GM18951 (cell line): Measurements from ENCODE around the gene CLDN6.

ENCODE experiments used
- POLR2A ChIP-seq: IDR thresholded peaks from 4 replicates; pipeline ENCODE4 v1.6.1; 2011; ENCODE audit warnings: mild to moderate bottlenecking; ENCODE audit not compliant: insufficient read length, insufficient read depth; ENCODE audit errors: extremely low read depth
- in situ Hi-C: fragments of 300-500 bp; cut with MboI; formaldehyde crosslinking; loops from one replicate; pipeline ENCODE4 v1.12.0; 2022; ENCODE audit warnings: low sequenced_read_pairs, mixed read lengths, inconsistent platforms; ENCODE audit not compliant: unreplicated experiment

Gene CLDN6

GRCh38 chr16:3019594-3020246 is 1.7 kb upstream of the CLDN6 start:
- in situ Hi-C loops = no loop called here
- no peak for TF ChIP-seq POLR2A

GRCh38 chr16:3017344-3017743 is 639 bp downstream of the CLDN6 start:
- no peak for TF ChIP-seq POLR2A
- in situ Hi-C loops = no loop called here

GRCh38 chr16:3015865-3016521 is 2.0 kb downstream of the CLDN6 start:
- in situ Hi-C loops = no loop called here
- TF ChIP-seq POLR2A = no peak

DNA sequence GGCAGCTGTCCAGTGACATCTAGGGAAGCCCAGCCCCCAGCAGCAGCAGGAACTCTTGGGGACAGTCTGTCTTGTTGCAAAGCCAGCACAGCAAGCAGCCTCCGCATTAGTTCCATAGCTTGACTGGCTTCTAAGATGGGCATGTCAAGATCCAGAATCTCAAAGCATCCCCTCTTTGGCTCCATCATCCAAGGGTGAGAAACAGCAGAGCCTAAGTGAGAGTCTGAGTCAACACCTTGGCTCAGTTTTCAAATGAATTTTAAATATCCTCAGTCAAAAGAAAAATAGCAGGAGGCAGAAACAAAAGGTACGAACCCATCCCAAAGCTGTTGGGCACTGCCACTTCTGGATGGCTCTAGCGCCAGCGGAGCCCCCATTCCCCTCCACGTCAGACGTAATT is 3.0 kb downstream of the CLDN6 start:
- no peak for TF ChIP-seq POLR2A
- in situ Hi-C loops = no loop called here

DNA sequence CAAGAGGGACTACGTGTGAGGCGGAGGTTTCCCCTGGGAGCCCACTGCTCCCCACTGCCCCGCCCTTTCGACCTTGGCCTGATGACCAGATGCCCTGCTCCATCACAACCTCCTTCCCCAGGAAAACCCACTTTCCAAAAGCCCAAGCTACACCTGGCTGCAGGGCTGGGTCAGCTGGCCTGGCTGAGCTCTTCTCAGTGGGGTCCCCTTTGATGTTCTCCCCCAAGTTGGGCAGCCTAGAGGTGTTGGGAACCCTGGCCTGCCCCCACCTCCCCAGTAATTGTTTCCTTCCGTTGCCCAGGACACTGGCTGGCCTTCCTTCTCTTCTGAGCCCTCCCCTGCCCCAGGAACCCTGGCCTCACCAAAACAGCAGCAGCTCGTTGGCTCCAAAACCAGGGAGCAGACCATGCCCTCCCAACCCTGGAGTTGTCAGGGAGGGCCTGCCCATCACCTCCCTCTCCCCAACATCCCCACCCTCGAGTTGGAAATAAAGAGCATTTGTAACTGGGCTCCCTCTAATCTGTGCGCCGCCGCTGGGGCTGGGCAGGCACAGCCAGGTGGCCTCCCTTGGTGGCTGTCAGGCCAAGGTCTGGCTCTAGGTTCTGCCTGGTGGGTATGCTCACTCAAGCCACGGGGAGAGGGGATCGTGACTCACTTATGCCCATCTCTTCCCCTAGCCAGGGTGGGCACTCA is 3.8 kb downstream of the CLDN6 start:
- in situ Hi-C loops = no loop called here
- TF ChIP-seq POLR2A = no peak

DNA sequence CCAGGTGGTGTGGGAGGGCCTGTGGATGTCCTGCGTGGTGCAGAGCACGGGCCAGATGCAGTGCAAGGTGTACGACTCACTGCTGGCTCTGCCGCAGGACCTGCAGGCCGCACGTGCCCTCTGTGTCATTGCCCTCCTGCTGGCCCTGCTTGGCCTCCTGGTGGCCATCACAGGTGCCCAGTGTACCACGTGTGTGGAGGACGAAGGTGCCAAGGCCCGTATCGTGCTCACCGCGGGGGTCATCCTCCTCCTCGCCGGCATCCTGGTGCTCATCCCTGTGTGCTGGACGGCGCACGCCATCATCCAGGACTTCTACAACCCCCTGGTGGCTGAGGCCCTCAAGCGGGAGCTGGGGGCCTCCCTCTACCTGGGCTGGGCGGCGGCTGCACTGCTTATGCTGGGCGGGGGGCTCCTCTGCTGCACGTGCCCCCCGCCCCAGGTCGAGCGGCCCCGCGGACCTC is 4.5 kb downstream of the CLDN6 start:
- no peak for TF ChIP-seq POLR2A
- in situ Hi-C loops = no loop called here

- no peak for TF ChIP-seq POLR2A
- in situ Hi-C loops = no loop called here
Observed at GRCh38 chr16:3012828-3013420, 5.1 kb downstream of the CLDN6 start, which contains the start of gene CLDN9. Gene CLDN9, plus strand, starts transcription at chr16:3012923. Its CDS starts 440 bp downstream, at chr16:3013363.

DNA sequence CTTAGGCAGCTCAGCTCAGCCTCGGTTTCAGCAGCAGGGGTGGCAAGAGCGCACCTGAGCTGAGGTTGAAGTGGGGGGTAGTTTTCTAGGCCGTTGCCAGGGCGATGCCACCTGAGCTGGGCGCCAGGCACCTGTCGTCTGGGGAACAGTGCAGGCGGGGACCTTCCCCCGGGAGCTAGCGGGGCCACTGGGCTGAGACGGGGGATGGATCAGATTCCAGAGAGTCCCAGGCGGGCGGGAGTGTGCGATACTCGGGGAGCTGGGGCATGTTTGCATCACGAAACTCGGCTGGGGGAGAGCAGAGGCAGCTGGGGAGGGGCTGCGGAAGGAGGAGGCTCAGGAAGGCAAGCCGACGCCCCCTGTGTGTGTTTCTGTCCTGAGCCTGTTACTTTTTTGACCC is 5.7 kb downstream of the CLDN6 start:
- no peak for TF ChIP-seq POLR2A
- in situ Hi-C loops = no loop called here

GRCh38 chr16:3010510-3010909 is 7.5 kb downstream of the CLDN6 start:
- in situ Hi-C loops = no loop called here
- no peak for TF ChIP-seq POLR2A

DNA sequence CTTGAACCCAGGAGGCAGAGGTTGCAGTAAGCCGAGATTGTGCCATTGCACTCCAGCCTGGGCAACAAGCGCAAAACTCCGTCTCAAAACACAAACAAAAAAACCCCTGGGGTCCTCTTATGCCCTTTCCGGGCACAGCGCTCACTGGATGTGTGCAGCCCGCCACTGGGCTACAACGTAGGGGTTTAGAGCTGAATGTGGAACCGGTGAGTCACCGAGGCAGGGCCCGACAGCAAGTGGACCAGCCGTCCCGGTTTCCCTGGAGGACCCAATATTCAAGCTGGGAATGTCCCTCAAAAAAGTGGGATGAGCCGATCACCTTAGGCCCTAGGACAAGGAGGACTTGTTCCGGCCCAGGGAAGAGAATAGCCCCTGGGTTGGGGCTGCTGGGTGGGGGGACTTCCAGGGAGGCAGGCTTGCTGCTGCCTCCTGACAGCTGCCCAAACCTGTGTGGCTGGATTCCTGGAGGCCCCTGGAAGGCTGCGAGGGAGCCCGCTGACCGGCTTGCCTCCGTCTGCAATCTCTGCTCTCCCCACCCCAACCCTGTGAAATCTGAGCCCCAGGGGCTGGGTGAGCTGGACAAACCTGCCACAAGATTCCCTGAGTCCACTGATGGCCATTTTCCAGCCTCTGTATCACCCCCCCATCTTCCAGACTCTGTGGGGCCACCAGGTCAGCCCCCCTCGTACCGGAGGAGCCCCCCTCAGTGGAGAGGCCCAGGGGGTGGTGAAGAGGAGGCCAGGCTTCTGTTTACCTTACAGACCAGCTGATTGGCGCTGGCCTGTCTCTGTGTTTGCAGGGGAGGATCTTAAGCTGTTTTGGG is 8.2 kb downstream of the CLDN6 start:
- in situ Hi-C loops = no loop called here
- TF ChIP-seq POLR2A = no peak

GRCh38 chr16:3008690-3009037 is 9.3 kb downstream of the CLDN6 start:
- in situ Hi-C loops = no loop called here
- TF ChIP-seq POLR2A = no peak

GRCh38 chr16:3007957-3008689 is 9.9 kb downstream of the CLDN6 start:
- no peak for TF ChIP-seq POLR2A
- in situ Hi-C loops = no loop called here
